ENCODE measurements around the gene G0S2.

DNA sequence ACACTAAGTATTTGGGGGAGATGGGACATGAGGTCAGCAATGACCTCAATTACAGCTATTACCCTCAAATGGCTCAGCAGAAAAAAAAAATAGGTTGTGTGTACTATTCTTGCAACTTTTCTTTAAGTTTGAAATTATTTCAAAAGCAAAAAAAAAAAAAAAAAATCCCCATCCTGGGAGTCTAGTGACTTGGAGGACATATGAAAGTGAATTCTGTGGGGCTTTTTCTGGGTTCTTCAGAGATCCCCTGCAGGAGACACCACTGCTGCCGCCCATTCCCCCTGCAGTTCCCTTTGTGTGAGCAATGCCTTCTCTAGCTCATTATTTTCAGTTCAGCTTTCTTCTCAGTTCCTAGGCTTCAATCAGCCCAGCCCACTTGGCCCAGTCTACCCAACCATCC, 46.1 kb downstream of the G0S2 start:
- TF ChIP-seq POLR2A (IDR thresholded peaks at IDR 0.05), result no peak
- no peak for TF ChIP-seq EP300 (IDR thresholded peaks at IDR 0.05)

Measured in gastroesophageal sphincter (tissue), 2 donors.